ENCODE data around the gene SNTB2.

Gene SNTB2

GRCh38 chr16:69180011-69180338 is 7.0 kb upstream of the SNTB2 start:
- no peak for DNase-seq (ENCODE audit: low read depth, low spot score)

- no peak for DNase-seq (ENCODE audit: low read depth, low spot score)
Observed at GRCh38 chr16:69182730-69183416, 4.1 kb upstream of the SNTB2 start.

- no peak for DNase-seq (ENCODE audit: low read depth, low spot score)
Observed at GRCh38 chr16:69187446-69188235, 677 bp downstream of the SNTB2 start.

GRCh38 chr16:69188236-69188549 is 1.2 kb downstream of the SNTB2 start:
- DNase-seq (ENCODE audit: low read depth, low spot score), result no peak

GRCh38 chr16:69188716-69189115 is 1.8 kb downstream of the SNTB2 start:
- DNase-seq (ENCODE audit: low read depth, low spot score), result no peak

GRCh38 chr16:69190046-69190588 is 3.2 kb downstream of the SNTB2 start:
- no peak for DNase-seq (ENCODE audit: low read depth, low spot score)

- no peak for DNase-seq (ENCODE audit: low read depth, low spot score)
Observed at GRCh38 chr16:69190598-69190997, 3.6 kb downstream of the SNTB2 start.

GRCh38 chr16:69191136-69191535 is 4.2 kb downstream of the SNTB2 start:
- DNase-seq (ENCODE audit: low read depth, low spot score), result no peak

GRCh38 chr16:69193855-69194254 is 6.9 kb downstream of the SNTB2 start:
- no peak for DNase-seq (ENCODE audit: low read depth, low spot score)

GRCh38 chr16:69194488-69194887 is 7.5 kb downstream of the SNTB2 start:
- no peak for DNase-seq (ENCODE audit: low read depth, low spot score)

- no peak for DNase-seq (ENCODE audit: low read depth, low spot score)
Observed at GRCh38 chr16:69195369-69196029, 8.5 kb downstream of the SNTB2 start.

GRCh38 chr16:69197573-69197972 is 10.6 kb downstream of the SNTB2 start:
- no peak for DNase-seq (ENCODE audit: low read depth, low spot score)

GRCh38 chr16:69199382-69199781 is 12.4 kb downstream of the SNTB2 start:
- DNase-seq (ENCODE audit: low read depth, low spot score), result no peak

GRCh38 chr16:69201291-69201690 is 14.3 kb downstream of the SNTB2 start:
- DNase-seq (ENCODE audit: low read depth, low spot score), result no peak

- DNase-seq (ENCODE audit: low read depth, low spot score), result no peak
Observed at GRCh38 chr16:69201787-69202186, 14.8 kb downstream of the SNTB2 start.

- DNase-seq (ENCODE audit: low read depth, low spot score), result no peak
Observed at GRCh38 chr16:69204172-69204571, 17.2 kb downstream of the SNTB2 start.

GRCh38 chr16:69209735-69210134 is 22.8 kb downstream of the SNTB2 start:
- no peak for DNase-seq (ENCODE audit: low read depth, low spot score)

- DNase-seq (ENCODE audit: low read depth, low spot score), result no peak
Observed at GRCh38 chr16:69217433-69217832, 30.5 kb downstream of the SNTB2 start.

GRCh38 chr16:69219279-69219678 is 32.3 kb downstream of the SNTB2 start:
- no peak for DNase-seq (ENCODE audit: low read depth, low spot score)

GRCh38 chr16:69223882-69224281 is 36.9 kb downstream of the SNTB2 start:
- DNase-seq (ENCODE audit: low read depth, low spot score), result no peak

- no peak for DNase-seq (ENCODE audit: low read depth, low spot score)
Observed at GRCh38 chr16:69225121-69225520, 38.2 kb downstream of the SNTB2 start.

GRCh38 chr16:69233124-69233523 is 46.2 kb downstream of the SNTB2 start:
- no peak for DNase-seq (ENCODE audit: low read depth, low spot score)

- no peak for DNase-seq (ENCODE audit: low read depth, low spot score)
Observed at GRCh38 chr16:69234460-69234859, 47.5 kb downstream of the SNTB2 start.

All from smooth muscle cell of the brain vasculature (primary cell).